Epithelial cell of esophagus (primary cell): Measurements from ENCODE around the gene SH3TC2.

Experiments used
- DNase-seq: peaks from one replicate; pipeline ENCODE4 v3.0.0; 2010; ENCODE audit warnings: low read depth
- H3K4me3 ChIP-seq: 2 replicates; pipeline ENCODE4 v1.5.1; 2011; ENCODE audit warnings: mild to moderate bottlenecking, low read length, control low read depth
- CTCF ChIP-seq: IDR thresholded peaks from 2 replicates; pipeline ENCODE4 v1.5.1; 2011; ENCODE audit warnings: low read depth, mild to moderate bottlenecking, low read length, control low read depth, inconsistent platforms; ENCODE audit not compliant: insufficient read depth; ENCODE audit errors: missing control alignments

Gene SH3TC2

GRCh38 chr5:148956477-148957385 lies 106.1 kb downstream of the SH3TC2 start:
- DNase-seq: peak; percentile 91
- no peak overlapping the region for H3K4me3 ChIP-seq
- no peak for TF ChIP-seq CTCF
